Activated CD8-positive, alpha-beta T cell treated with anti-CD3 and anti-CD28 coated beads for 36 hours (primary cell): Measurements from ENCODE around the gene RAB29. TPM values are rescaled to one million over a fixed set of nuclear protein-coding genes. Genes with fewer than 3 reads are reported as not detected.
A peak's percentile ranks its signal among the peaks of the same experiment; 100 is the strongest.

ENCODE experiments used
- ATAC-seq: fragments of 200-7000 bp; cut with Tn5 transposase; one replicate; pipeline ENCODE4 v1.10.0; 2021; ENCODE audit warnings: mild to moderate bottlenecking, moderate library complexity
- CTCF ChIA-PET: fragments of 350-600 bp; sonication (Branson Sonifier 250); formaldehyde crosslinking; loops from one replicate; lab custom pipeline; 2021; ENCODE audit warnings: antibody characterized with exemption; lab: Charles Lee
- POLR2A ChIA-PET: fragments of 350-600 bp; sonication (Branson Sonifier 250); formaldehyde crosslinking; loops from one replicate; lab custom pipeline; 2021; ENCODE audit warnings: antibody characterized with exemption; lab: Charles Lee
- DNase-seq: peaks from one replicate; pipeline ENCODE4 v3.0.0-alpha.2; 2020
- H3K27ac Mint-ChIP-seq: one replicate; pipeline ENCODE4 v1.8.0; 2021; ENCODE audit warnings: mild to moderate bottlenecking, mixed read lengths
- H3K27me3 Mint-ChIP-seq: one replicate; pipeline ENCODE4 v1.8.0; 2021; ENCODE audit warnings: mixed read lengths
- H3K36me3 Mint-ChIP-seq: one replicate; pipeline ENCODE4 v1.8.0; 2021; ENCODE audit warnings: low read depth, mixed read lengths
- H3K4me1 Mint-ChIP-seq: one replicate; pipeline ENCODE4 v1.8.0; 2021; ENCODE audit warnings: low read depth, mixed read lengths
- H3K4me3 Mint-ChIP-seq: one replicate; pipeline ENCODE4 v1.8.0; 2021; ENCODE audit warnings: mild to moderate bottlenecking, moderate library complexity, mixed read lengths
- H3K9me3 Mint-ChIP-seq: one replicate; pipeline ENCODE4 v1.8.0; 2021; ENCODE audit warnings: mixed read lengths
- CTCF ChIP-seq: fragments of 200-600 bp; IDR thresholded peaks from one replicate; pipeline ENCODE4 v1.8.0; 2022; ENCODE audit warnings: antibody characterized with exemption, mild to moderate bottlenecking
- intact Hi-C: fragments of 100-400 bp; cut with micrococcal nuclease; formaldehyde crosslinking; loops from one replicate; pipeline ENCODE4 v1.10.0; 2022
- total RNA-seq, 2 experiments: library from RNA; stranded (reverse); gene quantifications; one replicate each; pipeline ENCODE4 v1.2.3, GENCODE V29; 2021

RAB29 gene
- total RNA-seq, 2 experiments from 2014 or later = 20.1 to 22.5 TPM

- intact Hi-C loops = no loop called here
- no peaks in the 10 kb centered on the region for H3K27me3 Mint-ChIP-seq
- peak overlapping the region; percentile 60 for H3K27ac Mint-ChIP-seq
- POLR2A ChIA-PET = interaction anchor here (0.9 kb wide), 1 partner anchor 10 kb away, joined by 4 read pairs; no protein-coding TSS in a partner anchor
- no peak overlapping the region for H3K4me3 Mint-ChIP-seq
- H3K4me1 Mint-ChIP-seq = peaks cover 24% of the 10 kb centered on the region
- TF ChIP-seq CTCF = no peak
- DNase-seq (no peak), ATAC-seq (no peak)
- CTCF ChIA-PET = interaction anchor here (1.2 kb wide), 1 partner anchor 118 kb away, joined by 4 read pairs; no protein-coding TSS in a partner anchor
- peaks cover 15% of the 10 kb centered on the region for H3K36me3 Mint-ChIP-seq
- no peaks in the 10 kb centered on the region for H3K9me3 Mint-ChIP-seq
Measured at GRCh38 chr1:205800981-205801703, 25.9 kb upstream of the RAB29 start.

- Mint-ChIP-seq H3K27me3 (no peaks in the 10 kb centered on the region), H3K4me1 (peaks cover 17% of the 10 kb centered on the region), H3K4me3 (no peak overlapping the region), H3K27ac (no peak overlapping the region), H3K9me3 (no peaks in the 10 kb centered on the region), H3K36me3 (peaks cover 15% of the 10 kb centered on the region)
- DNase-seq (no peak), ATAC-seq (no peak)
- no peak for TF ChIP-seq CTCF
- CTCF ChIA-PET = interaction anchor here (1.2 to 1.6 kb wide), 3 partner anchors 9 to 177 kb away, joined by 3 to 7 read pairs (median 4); no protein-coding TSS in a partner anchor
- POLR2A ChIA-PET = interaction anchor here (0.9 kb wide), 1 partner anchor 9 kb away, joined by 4 read pairs; no protein-coding TSS in a partner anchor
- intact Hi-C loops = no loop called here
Measured at GRCh38 chr1:205800427-205800826, 25.1 kb upstream of the RAB29 start.

GRCh38 chr1:205798577-205798976, 23.3 kb upstream of the RAB29 start:
- ATAC-seq (no peak), DNase-seq (no peak)
- CTCF ChIA-PET = no interaction called here
- Mint-ChIP-seq H3K36me3 (peaks cover 15% of the 10 kb centered on the region), H3K4me3 (no peak overlapping the region), H3K27me3 (no peaks in the 10 kb centered on the region), H3K4me1 (no peaks in the 10 kb centered on the region), H3K27ac (peak overlapping the region; percentile 6), H3K9me3 (no peaks in the 10 kb centered on the region)
- no peak for TF ChIP-seq CTCF
- POLR2A ChIA-PET = no interaction called here
- intact Hi-C loops = no loop called here

- ATAC-seq (no peak), DNase-seq (no peak)
- peak overlapping the region; percentile 22 for H3K27ac Mint-ChIP-seq
- TF ChIP-seq CTCF = no peak
- intact Hi-C loops = no loop called here
- ChIA-PET POLR2A (no interaction called here), CTCF (interaction anchor here (0.9 to 2.2 kb wide), 3 partner anchors 10 to 180 kb away, joined by 3 to 13 read pairs (median 5); no protein-coding TSS in a partner anchor)
- H3K36me3 Mint-ChIP-seq = peaks cover 14% of the 10 kb centered on the region
- no peaks in the 10 kb centered on the region for H3K9me3 Mint-ChIP-seq
- H3K27me3 Mint-ChIP-seq = no peaks in the 10 kb centered on the region
- H3K4me1 Mint-ChIP-seq = no peaks in the 10 kb centered on the region
- H3K4me3 Mint-ChIP-seq = no peak overlapping the region
Measured at GRCh38 chr1:205797168-205797567, 21.9 kb upstream of the RAB29 start.
